Naive thymus-derived CD8-positive, alpha-beta T cell (primary cell): Measurements from ENCODE around the gene CHN1. TPM values are rescaled to one million over a fixed set of nuclear protein-coding genes. Genes with fewer than 3 reads are reported as not detected.

Experiments used
- ATAC-seq, 2 donors: fragments of 150-1000 bp; cut with Tn5 transposase in 1 of 2; sonication (Bioruptor Pico), chemical (Tn5 transposase) in 1 of 2; 1 replicate in 1 of 2; 2 replicates in 1 of 2; pipeline ENCODE4 v1.10.0; 2021; ENCODE audit warnings: mild to moderate bottlenecking in 2 of 2, moderate library complexity in 2 of 2
- POLR2A ChIA-PET: fragments of 350-600 bp; sonication (Branson Sonifier 250); formaldehyde crosslinking; loops from one replicate; lab custom pipeline; 2021; ENCODE audit warnings: antibody characterized with exemption; lab: Charles Lee
- DNase-seq, 10 donors: peaks; one replicate each; pipeline versions ENCODE4 v3.0.0 to v3.0.0-alpha.2; 2020 to 2022
- H3K27ac Mint-ChIP-seq, 10 donors: one replicate each; pipeline ENCODE4 v1.8.0; 2020 to 2022; ENCODE audit warnings: mild to moderate bottlenecking in 10 of 10, mixed read lengths in 10 of 10, moderate library complexity in 4 of 10, inconsistent platforms in 1 of 10
- H3K27me3 Mint-ChIP-seq, 5 donors: one replicate each; pipeline ENCODE4 v1.8.0; 2021 to 2022; ENCODE audit warnings: mixed read lengths in 5 of 5
- H3K36me3 Mint-ChIP-seq, 3 donors: one replicate each; pipeline ENCODE4 v1.8.0; 2020 to 2022; ENCODE audit warnings: mixed read lengths in 3 of 3, mild to moderate bottlenecking in 2 of 3, inconsistent platforms in 1 of 3
- H3K4me1 Mint-ChIP-seq, 4 donors: one replicate each; pipeline ENCODE4 v1.8.0; 2021 to 2022; ENCODE audit warnings: mixed read lengths in 4 of 4
- H3K4me3 Mint-ChIP-seq, 10 donors: one replicate each; pipeline ENCODE4 v1.8.0; 2020 to 2022; ENCODE audit warnings: mild to moderate bottlenecking in 10 of 10, mixed read lengths in 10 of 10, moderate library complexity in 6 of 10, inconsistent platforms in 1 of 10
- H3K9me3 Mint-ChIP-seq, 9 donors: one replicate each; pipeline ENCODE4 v1.8.0; 2020 to 2022; ENCODE audit warnings: mixed read lengths in 9 of 9, mild to moderate bottlenecking in 3 of 9, inconsistent platforms in 1 of 9, moderate library complexity in 1 of 9
- polyA plus RNA-seq, 3 donors: library from polyadenylated mRNA; unstranded; fragments of 300-500 nt; fragmentation: Illumina TruSeq; gene quantifications; one replicate each; pipeline ENCODE4 v1.2.3, GENCODE V29; 2021
- total RNA-seq, 8 experiments: library from RNA in 2 of 8; stranded (reverse) in 2 of 8; gene quantifications; one replicate each; pipeline ENCODE4 v1.2.3 and lab custom pipeline; 2021 to 2026

The CHN1 gene
- total and polyA plus RNA-seq, 5 experiments from 2014 or later: 0.58 to 2.2 (median 1.8) TPM

- ATAC-seq: peak in 1 of 2 donors; percentile 8
- Mint-ChIP-seq H3K27me3 (peaks cover 0 to 2% (median 0%) of the 10 kb centered on the region in 5 donors), H3K36me3 (no peaks in the 10 kb centered on the region), H3K4me1 (peaks cover 36 to 66% (median 57%) of the 10 kb centered on the region in 4 donors), H3K4me3 (peak overlapping the region in 3 of 10 donors; percentile 0 to 36 (median 7)), H3K27ac (peak overlapping the region; percentile 89 to 100 (median 99)), H3K9me3 (no peaks in the 10 kb centered on the region)
- DNase-seq: peak in 4 of 10 donors; percentile 13 to 32 (median 18)
- POLR2A ChIA-PET: interaction anchor here (0.7 kb wide), 3 partner anchors 9 to 781 kb away, joined by 3 to 4 read pairs (median 4); no protein-coding TSS in a partner anchor
Measured at GRCh38 chr2:174780191-174780840, 224.9 kb downstream of the CHN1 start.

DNA sequence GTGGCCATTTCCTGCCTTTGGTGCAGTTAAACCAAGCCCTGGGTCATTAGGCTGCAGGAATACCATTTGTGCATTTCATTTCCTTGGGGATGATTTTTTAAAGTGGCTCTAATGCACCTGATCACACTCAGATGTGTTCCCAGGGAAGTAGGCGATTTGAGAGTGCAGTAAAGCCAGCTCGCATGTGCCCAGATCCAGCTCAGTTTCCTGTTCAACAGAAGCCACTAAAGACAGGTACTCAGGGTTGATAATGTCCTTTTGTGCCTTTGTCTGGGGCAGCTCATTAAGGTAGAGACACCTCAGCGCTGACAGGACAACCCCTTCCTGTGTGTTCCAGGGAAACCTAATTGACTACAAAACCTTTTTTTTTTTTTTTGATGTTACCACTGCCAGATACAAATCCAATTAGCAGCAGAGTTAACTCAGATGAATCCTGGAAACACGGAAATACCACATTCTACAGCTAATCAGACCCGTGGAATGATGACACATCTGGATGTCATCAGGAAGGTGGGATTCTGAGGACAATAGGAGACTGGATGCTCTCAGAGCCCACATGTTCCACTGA is 225.7 kb downstream of the CHN1 start:
- peaks cover 36 to 66% (median 58%) of the 10 kb centered on the region in 4 donors for H3K4me1 Mint-ChIP-seq
- ATAC-seq: no peak
- peak overlapping the region; percentile 89 to 100 (median 99) for H3K27ac Mint-ChIP-seq
- POLR2A ChIA-PET: interaction anchor here (0.7 to 1.0 kb wide), 3 partner anchors 8 to 780 kb away, joined by 3 to 4 read pairs (median 4); no protein-coding TSS in a partner anchor
- H3K4me3 Mint-ChIP-seq: peak overlapping the region; percentile 52 to 80 (median 70)
- H3K36me3 Mint-ChIP-seq: no peaks in the 10 kb centered on the region
- DNase-seq: peak in 1 of 10 donors; percentile 29
- H3K9me3 Mint-ChIP-seq: no peaks in the 10 kb centered on the region
- H3K27me3 Mint-ChIP-seq: peaks cover 0 to 2% (median 0%) of the 10 kb centered on the region in 5 donors

- H3K9me3 Mint-ChIP-seq: no peaks in the 10 kb centered on the region
- POLR2A ChIA-PET: interaction anchor here (1.0 to 1.4 kb wide), 3 partner anchors 9 to 29 kb away, joined by 3 read pairs; no protein-coding TSS in a partner anchor
- peak; percentile 86 to 90 for ATAC-seq
- H3K4me3 Mint-ChIP-seq: peak overlapping the region; percentile 52 to 80 (median 70)
- H3K27me3 Mint-ChIP-seq: peaks cover 0 to 2% (median 0%) of the 10 kb centered on the region in 5 donors
- H3K27ac Mint-ChIP-seq: peak overlapping the region; percentile 89 to 100 (median 99)
- DNase-seq: peak; percentile 48 to 97 (median 92)
- H3K4me1 Mint-ChIP-seq: peaks cover 36 to 65% (median 57%) of the 10 kb centered on the region in 4 donors
- H3K36me3 Mint-ChIP-seq: no peaks in the 10 kb centered on the region
Measured at GRCh38 chr2:174778085-174778981, 226.8 kb downstream of the CHN1 start.

- Mint-ChIP-seq H3K27ac (peak overlapping the region; percentile 89 to 100 (median 99)), H3K4me3 (peak overlapping the region in 8 of 10 donors; percentile 52 to 80 (median 70)), H3K36me3 (no peaks in the 10 kb centered on the region), H3K9me3 (no peaks in the 10 kb centered on the region), H3K27me3 (peaks cover 0 to 2% (median 0%) of the 10 kb centered on the region in 5 donors), H3K4me1 (peaks cover 33 to 57% (median 55%) of the 10 kb centered on the region in 4 donors)
- no peak for DNase-seq
- ATAC-seq: no peak
- POLR2A ChIA-PET: interaction anchor here (1.2 to 1.4 kb wide), 2 partner anchors 10 to 28 kb away, joined by 3 read pairs; no protein-coding TSS in a partner anchor
Measured at GRCh38 chr2:174777347-174778084, 227.7 kb downstream of the CHN1 start.

- POLR2A ChIA-PET: no interaction called here
- Mint-ChIP-seq H3K36me3 (no peaks in the 10 kb centered on the region), H3K4me3 (peak overlapping the region in 3 of 10 donors; percentile 14 to 52 (median 34)), H3K27me3 (peaks cover 0 to 2% (median 0%) of the 10 kb centered on the region in 5 donors), H3K9me3 (no peaks in the 10 kb centered on the region), H3K27ac (peak overlapping the region; percentile 58 to 100 (median 99)), H3K4me1 (peaks cover 33 to 62% (median 61%) of the 10 kb centered on the region in 4 donors)
- ATAC-seq (no peak), DNase-seq (no peak)
Measured at GRCh38 chr2:174776675-174777074, 228.5 kb downstream of the CHN1 start.

- POLR2A ChIA-PET: interaction anchor here (1.3 kb wide), 1 partner anchor 208 kb away, joined by 3 read pairs; no protein-coding TSS in a partner anchor
- peaks cover 0 to 2% (median 0%) of the 10 kb centered on the region in 5 donors for H3K27me3 Mint-ChIP-seq
- H3K27ac Mint-ChIP-seq: peak overlapping the region in 9 of 10 donors; percentile 69 to 100 (median 99)
- DNase-seq (peak in 3 of 10 donors; percentile 19 to 50 (median 37)), ATAC-seq (no peak)
- no peaks in the 10 kb centered on the region for H3K9me3 Mint-ChIP-seq
- peaks cover 33 to 63% (median 61%) of the 10 kb centered on the region in 4 donors for H3K4me1 Mint-ChIP-seq
- no peaks in the 10 kb centered on the region for H3K36me3 Mint-ChIP-seq
- peak overlapping the region in 3 of 10 donors; percentile 19 to 52 (median 34) for H3K4me3 Mint-ChIP-seq
Measured at GRCh38 chr2:174776223-174776622, 229.0 kb downstream of the CHN1 start.

GRCh38 chr2:174775571-174775980 is 229.6 kb downstream of the CHN1 start:
- POLR2A ChIA-PET: interaction anchor here (1.0 to 1.3 kb wide), 2 partner anchors 12 to 209 kb away, joined by 3 read pairs; no protein-coding TSS in a partner anchor
- ATAC-seq: no peak
- Mint-ChIP-seq H3K9me3 (no peaks in the 10 kb centered on the region), H3K27ac (peak overlapping the region in 7 of 10 donors; percentile 75 to 100 (median 99)), H3K27me3 (peaks cover 0 to 2% (median 0%) of the 10 kb centered on the region in 5 donors), H3K36me3 (no peaks in the 10 kb centered on the region), H3K4me3 (no peak overlapping the region), H3K4me1 (peaks cover 34 to 60% (median 59%) of the 10 kb centered on the region in 4 donors)
- no peak for DNase-seq

DNA sequence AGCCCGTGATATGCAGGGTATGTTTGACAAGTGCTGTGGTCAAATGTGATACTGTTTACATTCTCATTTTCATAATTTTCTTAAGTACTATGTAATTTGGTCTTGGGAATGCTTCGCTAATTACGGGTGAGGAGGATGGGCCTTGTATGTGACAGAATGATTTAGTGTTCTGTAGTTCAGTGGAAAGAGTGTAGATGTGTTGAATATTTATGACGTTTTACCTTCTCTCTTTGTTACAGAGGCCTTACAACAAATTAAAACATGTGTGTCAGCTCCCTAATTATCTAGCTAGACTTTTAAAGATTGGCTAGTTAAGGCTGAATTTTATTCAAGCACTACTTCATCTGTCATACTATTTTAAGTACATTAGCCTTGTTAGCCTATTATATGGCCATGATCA is 230.3 kb downstream of the CHN1 start:
- POLR2A ChIA-PET: interaction anchor here (1.0 to 1.3 kb wide), 2 partner anchors 12 to 209 kb away, joined by 3 read pairs; no protein-coding TSS in a partner anchor
- H3K27me3 Mint-ChIP-seq: peaks cover 0 to 2% (median 0%) of the 10 kb centered on the region in 5 donors
- H3K36me3 Mint-ChIP-seq: no peaks in the 10 kb centered on the region
- no peak overlapping the region for H3K4me3 Mint-ChIP-seq
- DNase-seq: no peak
- no peaks in the 10 kb centered on the region for H3K9me3 Mint-ChIP-seq
- H3K27ac Mint-ChIP-seq: peak overlapping the region in 8 of 10 donors; percentile 2 to 99 (median 51)
- ATAC-seq: no peak
- peaks cover 30 to 53% (median 52%) of the 10 kb centered on the region in 4 donors for H3K4me1 Mint-ChIP-seq

DNA sequence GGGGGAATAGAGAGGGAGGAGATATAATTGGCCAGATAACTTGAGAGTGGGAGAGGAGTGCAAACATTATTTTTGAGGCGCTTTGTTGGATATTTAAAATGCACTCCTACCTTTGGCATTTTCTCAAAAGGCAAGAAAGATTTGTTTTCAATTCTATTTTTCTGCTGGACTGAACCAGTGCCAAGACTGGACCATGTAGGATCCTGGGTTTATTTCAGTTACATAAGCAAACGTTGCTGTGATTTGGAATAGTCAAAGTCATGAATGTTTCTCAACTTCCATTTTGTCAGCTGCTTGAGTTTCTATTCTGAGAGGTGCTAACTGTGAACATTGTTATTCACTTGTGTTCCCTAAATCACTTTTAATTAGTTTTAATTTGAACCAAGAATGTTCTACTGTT is 232.0 kb downstream of the CHN1 start:
- H3K36me3 Mint-ChIP-seq: no peaks in the 10 kb centered on the region
- no peak overlapping the region for H3K4me3 Mint-ChIP-seq
- POLR2A ChIA-PET: interaction anchor here (0.5 kb wide), 1 partner anchor 299 kb away, joined by 3 read pairs; no protein-coding TSS in a partner anchor
- no peaks in the 10 kb centered on the region for H3K9me3 Mint-ChIP-seq
- ATAC-seq (no peak), DNase-seq (no peak)
- peak overlapping the region in 7 of 10 donors; percentile 14 to 80 (median 46) for H3K27ac Mint-ChIP-seq
- H3K27me3 Mint-ChIP-seq: no peaks in the 10 kb centered on the region
- H3K4me1 Mint-ChIP-seq: peaks cover 19 to 36% (median 35%) of the 10 kb centered on the region in 4 donors

DNA sequence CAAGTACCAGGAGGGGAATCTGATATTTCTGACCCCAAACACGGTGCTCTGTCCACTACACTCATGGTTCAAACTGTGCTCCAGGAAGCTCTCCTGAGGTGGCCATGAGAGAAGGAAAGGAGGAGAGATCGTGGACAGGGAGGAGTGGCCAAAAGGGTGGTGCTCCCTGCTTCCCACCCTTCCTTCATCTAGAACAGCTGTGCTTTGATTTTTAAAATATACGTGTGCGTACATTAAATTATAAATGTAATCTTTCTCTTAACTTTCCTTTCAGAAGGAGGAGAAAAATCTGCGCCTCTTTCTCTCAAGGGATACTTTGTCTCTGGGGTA is 232.7 kb downstream of the CHN1 start:
- ATAC-seq: no peak
- no peaks in the 10 kb centered on the region for H3K36me3 Mint-ChIP-seq
- H3K27me3 Mint-ChIP-seq: no peaks in the 10 kb centered on the region
- H3K4me3 Mint-ChIP-seq: no peak overlapping the region
- POLR2A ChIA-PET: interaction anchor here (1.0 to 1.5 kb wide), 2 partner anchors 24 to 232 kb away, joined by 3 read pairs; no protein-coding TSS in a partner anchor
- peak overlapping the region in 9 of 10 donors; percentile 48 to 90 (median 67) for H3K27ac Mint-ChIP-seq
- H3K4me1 Mint-ChIP-seq: peaks cover 16 to 28% (median 27%) of the 10 kb centered on the region in 4 donors
- DNase-seq: no peak
- H3K9me3 Mint-ChIP-seq: no peaks in the 10 kb centered on the region
